Breast epithelium (tissue), 4 donors: ENCODE data around the gene KHDRBS1. TPM values are rescaled to one million over a fixed set of nuclear protein-coding genes. Genes with fewer than 3 reads are reported as not detected.
"Not testable (repeated sequence)": the region's sequence is repeated elsewhere in the genome, so short reads cannot be mapped to it uniquely, and the experiment has no call there.

ENCODE experiments used
- DNase-seq, 2 donors: peaks; one replicate each; pipeline ENCODE4 v3.0.0-alpha.2; 2019; ENCODE audit warnings: low spot score in 2 of 2
- H3K27ac ChIP-seq, 2 donors: fragments of 200-600 bp; sonication (generic) in 1 of 2; one replicate each; pipeline ENCODE4 v1.5.1; 2016 to 2019; ENCODE audit warnings: mild to moderate bottlenecking in 1 of 2
- H3K27me3 ChIP-seq, 2 donors: fragments of 200-600 bp; sonication (generic) in 1 of 2; one replicate each; pipeline versions ENCODE4 v1.5.1 to v1.6.0; 2017 to 2019; ENCODE audit warnings: control low read depth in 1 of 2, mild to moderate bottlenecking in 1 of 2
- H3K36me3 ChIP-seq: fragments of 200-600 bp; one replicate; pipeline ENCODE4 v1.5.1; 2019
- H3K4me1 ChIP-seq, 2 donors: fragments of 200-600 bp; sonication (generic); one replicate each; pipeline ENCODE4 v1.5.1; 2016 to 2019; ENCODE audit warnings: control low read depth in 1 of 2
- H3K4me3 ChIP-seq, 3 donors: fragments of 200-600 bp; sonication (generic); 1 replicate in 2 of 3; 2 replicates in 1 of 3; pipeline ENCODE4 v1.5.1; 2016 to 2019; ENCODE audit warnings: mild to moderate bottlenecking in 3 of 3, moderate library complexity in 2 of 3
- H3K9me3 ChIP-seq, 2 donors: fragments of 200-600 bp; sonication (generic) in 1 of 2; one replicate each; pipeline ENCODE4 v1.5.1; 2016 to 2019; ENCODE audit warnings: control low read depth in 1 of 2
- POLR2A ChIP-seq: fragments of 450-650 bp; IDR thresholded peaks from one replicate; pipeline ENCODE4 v1.6.1; 2016; ENCODE audit warnings: antibody characterized with exemption, mild to moderate bottlenecking, moderate library complexity
- POLR2AphosphoS5 ChIP-seq, 3 donors: sonication (generic); formaldehyde crosslinking; IDR thresholded peaks; one replicate each; pipeline ENCODE4 v1.6.1; 2017; ENCODE audit warnings: antibody characterized with exemption in 3 of 3
- intact Hi-C: fragments of 100-400 bp; cut with DNase I; formaldehyde crosslinking; loops from one replicate; pipeline ENCODE4 v1.15.1; 2023; ENCODE audit warnings: low total_unique reads
- total RNA-seq, 3 donors: library from RNA; depleted of rRNA; stranded (reverse); fragments of >200 nt; gene quantifications; one replicate each; pipeline ENCODE4 v1.1.0, GENCODE V29; 2016
- TF ChIP-seq, protein P1 (sequence below), 3 donors: fragments of 450-650 bp; IDR thresholded peaks; one replicate each; pipeline ENCODE4 v1.5.1; 2016 to 2017; ENCODE audit warnings: antibody characterized with exemption in 3 of 3, mild to moderate bottlenecking in 3 of 3, moderate library complexity in 3 of 3

Gene KHDRBS1
- total RNA-seq, 3 donors from 2014 or later: 58.2 to 78.7 (median 66.9) TPM

DNA sequence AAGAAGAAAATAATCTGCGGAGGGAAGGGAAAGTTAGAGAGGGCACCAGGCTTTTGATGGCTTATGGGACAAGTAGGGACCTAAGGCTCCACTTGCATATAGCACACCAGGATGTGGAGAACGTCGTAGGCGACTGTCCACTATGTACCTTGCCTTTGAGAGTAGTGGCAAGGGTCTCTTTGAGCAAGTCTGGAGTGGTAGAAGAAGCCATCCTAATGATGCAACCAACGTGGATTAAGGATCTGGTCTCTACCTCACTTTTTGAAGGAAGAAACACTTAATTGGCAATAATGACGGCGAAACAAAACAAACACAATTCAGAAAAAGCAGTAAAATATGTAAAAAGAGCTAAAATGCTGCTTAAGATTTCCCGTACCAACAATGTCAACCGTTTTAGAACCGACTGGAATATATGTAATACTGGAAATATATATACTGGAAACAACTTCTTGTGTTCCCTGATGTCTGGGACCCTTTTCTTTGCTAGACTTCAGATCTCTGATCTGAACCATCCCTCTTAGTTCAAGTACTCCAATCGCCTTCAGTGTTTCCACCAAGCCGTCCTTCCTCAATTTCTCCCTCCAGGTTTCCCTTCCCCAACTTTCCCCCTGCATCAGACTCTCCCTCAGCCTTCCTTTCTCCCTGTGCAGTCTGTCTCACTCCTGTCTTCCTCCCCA, 821 bp upstream of the KHDRBS1 start:
- Histone ChIP-seq H3K36me3 (no peaks in the 10 kb centered on the region), H3K27me3 (no peaks in the 10 kb centered on the region), H3K27ac (peak overlapping the region; percentile 98 to 99), H3K4me3 (peak overlapping the region; percentile 96 to 100 (median 99)), H3K4me1 (peaks cover 5 to 7% of the 10 kb centered on the region in 2 donors), H3K9me3 (no peaks in the 10 kb centered on the region)
- TF ChIP-seq, protein P1, sequence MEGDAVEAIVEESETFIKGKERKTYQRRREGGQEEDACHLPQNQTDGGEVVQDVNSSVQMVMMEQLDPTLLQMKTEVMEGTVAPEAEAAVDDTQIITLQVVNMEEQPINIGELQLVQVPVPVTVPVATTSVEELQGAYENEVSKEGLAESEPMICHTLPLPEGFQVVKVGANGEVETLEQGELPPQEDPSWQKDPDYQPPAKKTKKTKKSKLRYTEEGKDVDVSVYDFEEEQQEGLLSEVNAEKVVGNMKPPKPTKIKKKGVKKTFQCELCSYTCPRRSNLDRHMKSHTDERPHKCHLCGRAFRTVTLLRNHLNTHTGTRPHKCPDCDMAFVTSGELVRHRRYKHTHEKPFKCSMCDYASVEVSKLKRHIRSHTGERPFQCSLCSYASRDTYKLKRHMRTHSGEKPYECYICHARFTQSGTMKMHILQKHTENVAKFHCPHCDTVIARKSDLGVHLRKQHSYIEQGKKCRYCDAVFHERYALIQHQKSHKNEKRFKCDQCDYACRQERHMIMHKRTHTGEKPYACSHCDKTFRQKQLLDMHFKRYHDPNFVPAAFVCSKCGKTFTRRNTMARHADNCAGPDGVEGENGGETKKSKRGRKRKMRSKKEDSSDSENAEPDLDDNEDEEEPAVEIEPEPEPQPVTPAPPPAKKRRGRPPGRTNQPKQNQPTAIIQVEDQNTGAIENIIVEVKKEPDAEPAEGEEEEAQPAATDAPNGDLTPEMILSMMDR (IDR thresholded peaks at IDR 0.05): no peak
- TF ChIP-seq POLR2A (no peak), POLR2AphosphoS5 (IDR thresholded peaks at IDR 0.05) (no peak)
- DNase-seq: no peak
- intact Hi-C loops: no loop called here

DNA sequence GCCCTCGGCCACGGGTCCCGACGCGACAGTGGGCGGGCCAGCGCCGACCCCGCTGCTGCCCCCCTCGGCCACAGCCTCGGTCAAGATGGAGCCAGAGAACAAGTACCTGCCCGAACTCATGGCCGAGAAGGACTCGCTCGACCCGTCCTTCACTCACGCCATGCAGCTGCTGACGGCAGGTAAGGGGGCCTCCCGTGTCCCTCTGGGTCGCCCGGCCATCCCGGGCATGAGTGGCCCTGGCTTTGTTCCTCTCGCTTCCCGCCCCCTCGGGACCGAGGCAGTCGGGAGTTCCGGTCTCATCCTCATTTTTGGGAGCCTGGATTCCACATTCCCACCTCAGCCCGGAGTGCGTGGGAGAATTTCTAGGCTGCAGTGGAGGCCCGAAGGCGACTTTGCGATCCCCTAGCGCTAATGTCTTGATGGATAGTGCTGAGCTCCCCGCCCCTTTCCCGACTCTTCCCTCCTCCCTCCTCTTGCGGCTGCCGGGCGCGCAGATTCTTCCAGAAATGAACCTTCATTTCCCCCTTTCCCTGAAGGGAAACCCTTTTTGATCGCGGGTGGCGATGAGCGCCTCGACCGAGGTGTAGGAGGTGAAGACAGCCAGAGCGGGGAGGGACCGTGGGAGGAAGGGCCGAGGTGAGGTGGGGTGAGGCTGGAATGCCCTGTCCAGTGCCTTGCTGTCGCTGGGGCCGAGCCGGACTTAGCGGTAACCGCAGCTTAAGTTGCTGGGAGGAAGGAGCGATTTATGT, 705 bp downstream of the KHDRBS1 start:
- intact Hi-C loops: no loop called here
- DNase-seq: peak; percentile 61 to 63
- TF ChIP-seq POLR2AphosphoS5 (IDR thresholded peaks at IDR 0.05) (peak in 1 of 3 donors; percentile 27), POLR2A (no peak)
- TF ChIP-seq, protein P1 (IDR thresholded peaks at IDR 0.05): no peak
- H3K9me3 ChIP-seq: no peaks in the 10 kb centered on the region
- H3K36me3 ChIP-seq: no peaks in the 10 kb centered on the region
- peak overlapping the region; percentile 98 to 99 for H3K27ac ChIP-seq
- peaks cover 5 to 7% of the 10 kb centered on the region in 2 donors for H3K4me1 ChIP-seq
- H3K4me3 ChIP-seq: peak overlapping the region; percentile 96 to 100 (median 99)
- H3K27me3 ChIP-seq: no peaks in the 10 kb centered on the region

DNA sequence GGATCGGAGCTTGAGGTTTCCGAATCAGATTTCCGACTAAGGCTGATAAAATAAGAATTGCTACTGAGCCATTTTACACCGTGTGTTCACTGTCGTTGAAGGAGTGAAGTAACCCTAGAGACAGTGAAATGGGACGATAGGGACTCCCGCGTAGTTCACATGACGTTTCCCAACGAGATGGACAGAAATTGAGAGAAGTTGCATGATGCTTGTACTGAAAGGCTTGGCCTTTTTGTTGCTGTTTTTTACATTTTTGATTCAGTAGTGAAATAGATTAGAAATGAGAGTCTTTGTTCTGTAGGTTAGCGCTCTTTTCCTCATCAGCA, 1.2 kb downstream of the KHDRBS1 start:
- no peaks in the 10 kb centered on the region for H3K36me3 ChIP-seq
- peaks cover 6 to 10% of the 10 kb centered on the region in 2 donors for H3K4me1 ChIP-seq
- peak overlapping the region; percentile 96 to 100 (median 99) for H3K4me3 ChIP-seq
- no peaks in the 10 kb centered on the region for H3K9me3 ChIP-seq
- no peaks in the 10 kb centered on the region for H3K27me3 ChIP-seq
- H3K27ac ChIP-seq: peak overlapping the region; percentile 98 to 99
- TF ChIP-seq POLR2AphosphoS5 (IDR thresholded peaks at IDR 0.05): no peak
- TF ChIP-seq POLR2A: no peak
- TF ChIP-seq, protein P1 (IDR thresholded peaks at IDR 0.05): no peak
- no peak for DNase-seq
- intact Hi-C loops: no loop called here

DNA sequence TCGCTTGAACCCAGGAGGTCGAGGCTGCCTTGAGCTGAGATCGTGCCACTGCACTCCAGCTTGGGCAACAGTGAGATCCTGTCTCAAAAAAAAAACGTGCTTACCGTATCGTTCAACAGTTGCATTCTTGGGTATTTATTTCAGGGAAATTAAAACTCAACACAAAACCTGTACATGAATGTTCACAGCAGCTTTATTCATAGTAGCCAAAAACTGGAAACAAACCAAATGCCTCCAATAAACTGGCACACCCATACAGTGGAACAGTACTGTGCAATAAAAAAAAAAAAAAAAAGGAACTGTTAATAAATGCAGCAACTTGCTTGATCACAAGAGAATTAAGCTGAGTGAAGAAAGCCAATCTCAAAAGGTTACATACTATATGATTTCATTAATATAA, 6.7 kb downstream of the KHDRBS1 start:
- H3K4me3 ChIP-seq: no peak overlapping the region
- no peaks in the 10 kb centered on the region for H3K36me3 ChIP-seq
- intact Hi-C loops: no loop called here
- peaks cover 11 to 13% of the 10 kb centered on the region in 2 donors for H3K4me1 ChIP-seq
- no peaks in the 10 kb centered on the region for H3K27me3 ChIP-seq
- peak overlapping the region in 1 of 2 donors; percentile 42 for H3K27ac ChIP-seq
- TF ChIP-seq POLR2A (no peak), POLR2AphosphoS5 (IDR thresholded peaks at IDR 0.05) (no peak)
- TF ChIP-seq, protein P1 (IDR thresholded peaks at IDR 0.05): no peak
- no peaks in the 10 kb centered on the region for H3K9me3 ChIP-seq
- DNase-seq: no peak

DNA sequence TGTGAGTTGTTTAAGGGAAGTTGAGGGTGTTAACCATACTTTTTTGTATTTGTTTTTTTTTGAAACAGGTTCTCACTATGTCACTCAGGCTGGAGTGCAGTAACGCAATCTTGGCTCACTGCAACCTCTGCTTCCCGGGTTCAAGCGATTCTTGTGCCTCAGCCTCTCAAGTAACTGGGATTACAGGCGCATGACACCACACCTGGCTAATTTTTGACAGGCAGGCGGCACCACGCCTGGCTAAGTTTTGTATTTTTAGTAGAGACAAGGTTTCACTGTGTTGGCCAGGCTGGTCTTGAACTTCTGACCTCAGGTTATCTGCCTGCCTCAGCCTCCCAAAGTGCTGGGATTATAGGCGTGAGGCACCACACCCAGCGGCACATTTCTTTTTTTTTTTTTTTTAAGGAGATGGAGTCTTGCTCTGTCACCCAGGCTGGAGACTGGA, 7.9 kb downstream of the KHDRBS1 start:
- H3K4me1 ChIP-seq, H3K27me3 ChIP-seq, intact Hi-C loops, H3K36me3 ChIP-seq, DNase-seq, H3K9me3 ChIP-seq, H3K4me3 ChIP-seq, H3K27ac ChIP-seq: not testable (repeated sequence)
